Embryonic facial prominence (tissue), 1 donor: ENCODE data around the gene FHOD3.
"Not testable (repeated sequence)": the region's sequence is repeated elsewhere in the genome, so short reads cannot be mapped to it uniquely, and the experiment has no call there.

Experiments
- DNase-seq: peaks from one replicate; pipeline ENCODE4 v3.0.0-alpha.2; 2016; ENCODE audit errors: extremely low spot score

Gene FHOD3

GRCh38 chr18:36786686-36787085, 489.2 kb downstream of the FHOD3 start:
- no peak for DNase-seq

GRCh38 chr18:36792634-36793283, 495.2 kb downstream of the FHOD3 start:
- no peak for DNase-seq

GRCh38 chr18:36798738-36799473, 501.4 kb downstream of the FHOD3 start:
- DNase-seq = no peak

GRCh38 chr18:36805105-36805504, 507.6 kb downstream of the FHOD3 start:
- no peak for DNase-seq

GRCh38 chr18:36808681-36809080, 511.2 kb downstream of the FHOD3 start:
- no peak for DNase-seq

GRCh38 chr18:36809590-36810381, 512.3 kb downstream of the FHOD3 start:
- DNase-seq = peak; percentile 45

- no peak for DNase-seq
Measured at GRCh38 chr18:36811430-36811829, 513.9 kb downstream of the FHOD3 start.

GRCh38 chr18:36811955-36812354, 514.4 kb downstream of the FHOD3 start:
- DNase-seq = no peak

- no peak for DNase-seq
Measured at GRCh38 chr18:36812678-36813077, 515.2 kb downstream of the FHOD3 start.

GRCh38 chr18:36813101-36813775, 515.7 kb downstream of the FHOD3 start:
- no peak for DNase-seq

- no peak for DNase-seq
Measured at GRCh38 chr18:36813824-36814223, 516.3 kb downstream of the FHOD3 start.

GRCh38 chr18:36814994-36815393, 517.5 kb downstream of the FHOD3 start:
- no peak for DNase-seq

- not testable (repeated sequence) for DNase-seq
Measured at GRCh38 chr18:36816096-36816495, 518.6 kb downstream of the FHOD3 start.

- DNase-seq = no peak
Measured at GRCh38 chr18:36817039-36817438, 519.5 kb downstream of the FHOD3 start.

GRCh38 chr18:36818652-36819051, 521.1 kb downstream of the FHOD3 start:
- no peak for DNase-seq

- DNase-seq = no peak
Measured at GRCh38 chr18:36819621-36820020, 522.1 kb downstream of the FHOD3 start.

GRCh38 chr18:36821681-36822080, 524.2 kb downstream of the FHOD3 start:
- no peak for DNase-seq

- DNase-seq = no peak
Measured at GRCh38 chr18:36825526-36825925, 528.0 kb downstream of the FHOD3 start.

GRCh38 chr18:36826556-36826955, 529.0 kb downstream of the FHOD3 start:
- no peak for DNase-seq

GRCh38 chr18:36828157-36828629, 530.7 kb downstream of the FHOD3 start:
- DNase-seq = no peak

- peak; percentile 64 for DNase-seq
Measured at GRCh38 chr18:36828630-36829361, 531.3 kb downstream of the FHOD3 start, which contains the start of the genes KIAA1328 and TPGS2. TSS of gene KIAA1328 (plus strand) at chr18:36829127. CDS start at chr18:36829139, 12 bp downstream. TSS of gene TPGS2 (minus strand) at chr18:36829002. CDS start at chr18:36828767, 235 bp downstream.
